Measurements from ENCODE around the gene UBE3A.

UBE3A gene

DNA sequence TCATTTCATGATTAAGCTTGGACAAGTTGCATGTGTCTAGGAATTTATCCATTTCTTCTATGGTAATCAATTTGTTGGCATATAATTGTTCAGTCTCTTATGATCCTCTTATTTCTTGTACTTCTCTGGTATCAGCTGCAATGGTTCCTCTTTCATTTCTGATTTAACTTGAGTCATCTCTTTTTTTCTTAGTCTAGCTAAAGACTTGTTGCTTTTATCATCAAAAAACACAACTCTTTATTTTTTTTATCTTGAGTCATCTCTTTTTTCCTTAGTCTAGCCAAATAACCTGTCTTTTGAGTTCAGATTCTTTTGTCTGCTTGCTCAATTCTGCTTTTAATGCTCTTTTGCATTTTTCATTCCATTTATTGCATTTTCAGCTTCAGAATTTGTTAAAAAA lies 37.3 kb downstream of the UBE3A start:
- Histone ChIP-seq H3K36me3 (replicated peaks) (peaks cover 8% of the 10 kb centered on the region), H3K27me3 (replicated peaks) (no peaks in the 10 kb centered on the region), H3K27ac (peak overlapping the region; percentile 16), H3K4me3 (ENCODE audit: low read depth, low read length) (no peak overlapping the region)
- TF ChIP-seq, protein P1, sequence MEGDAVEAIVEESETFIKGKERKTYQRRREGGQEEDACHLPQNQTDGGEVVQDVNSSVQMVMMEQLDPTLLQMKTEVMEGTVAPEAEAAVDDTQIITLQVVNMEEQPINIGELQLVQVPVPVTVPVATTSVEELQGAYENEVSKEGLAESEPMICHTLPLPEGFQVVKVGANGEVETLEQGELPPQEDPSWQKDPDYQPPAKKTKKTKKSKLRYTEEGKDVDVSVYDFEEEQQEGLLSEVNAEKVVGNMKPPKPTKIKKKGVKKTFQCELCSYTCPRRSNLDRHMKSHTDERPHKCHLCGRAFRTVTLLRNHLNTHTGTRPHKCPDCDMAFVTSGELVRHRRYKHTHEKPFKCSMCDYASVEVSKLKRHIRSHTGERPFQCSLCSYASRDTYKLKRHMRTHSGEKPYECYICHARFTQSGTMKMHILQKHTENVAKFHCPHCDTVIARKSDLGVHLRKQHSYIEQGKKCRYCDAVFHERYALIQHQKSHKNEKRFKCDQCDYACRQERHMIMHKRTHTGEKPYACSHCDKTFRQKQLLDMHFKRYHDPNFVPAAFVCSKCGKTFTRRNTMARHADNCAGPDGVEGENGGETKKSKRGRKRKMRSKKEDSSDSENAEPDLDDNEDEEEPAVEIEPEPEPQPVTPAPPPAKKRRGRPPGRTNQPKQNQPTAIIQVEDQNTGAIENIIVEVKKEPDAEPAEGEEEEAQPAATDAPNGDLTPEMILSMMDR (IDR thresholded peaks at IDR 0.05; ENCODE audit: low read depth, low read length, missing control alignments), result no peak
- in situ Hi-C loops (cut with HindIII; ENCODE audit: low pct_ligation_motif_present, low sequenced_read_pairs), result no loop called here
- no peak for DNase-seq

DNA sequence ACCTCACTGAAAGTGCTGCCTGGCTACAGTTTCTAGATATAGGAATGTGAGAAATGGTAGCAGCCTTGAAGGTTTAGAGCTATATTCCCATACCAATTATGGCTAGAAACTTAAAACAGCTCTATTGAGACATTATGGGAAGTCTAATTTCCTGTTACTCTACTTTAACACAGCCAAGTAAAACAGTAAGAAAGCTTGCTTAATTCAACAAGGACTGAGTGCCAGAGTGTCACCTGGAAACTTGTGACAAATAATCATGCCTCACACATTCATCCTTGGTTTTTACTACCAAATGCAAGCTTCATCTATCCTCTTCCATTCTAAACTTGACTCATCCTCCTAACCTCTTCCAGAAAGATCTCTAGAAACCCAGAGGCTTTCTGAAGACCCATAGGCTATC lies 41.7 kb downstream of the UBE3A start:
- no peak overlapping the region for H3K4me3 ChIP-seq (ENCODE audit: low read depth, low read length)
- TF ChIP-seq, protein P1 (IDR thresholded peaks at IDR 0.05; ENCODE audit: low read depth, low read length, missing control alignments), result no peak
- no peaks in the 10 kb centered on the region for H3K27me3 ChIP-seq (replicated peaks)
- no peak overlapping the region for H3K27ac ChIP-seq
- DNase-seq, result no peak
- H3K36me3 ChIP-seq (replicated peaks), result no peaks in the 10 kb centered on the region
- in situ Hi-C loops (cut with HindIII; ENCODE audit: low pct_ligation_motif_present, low sequenced_read_pairs), result no loop called here

DNA sequence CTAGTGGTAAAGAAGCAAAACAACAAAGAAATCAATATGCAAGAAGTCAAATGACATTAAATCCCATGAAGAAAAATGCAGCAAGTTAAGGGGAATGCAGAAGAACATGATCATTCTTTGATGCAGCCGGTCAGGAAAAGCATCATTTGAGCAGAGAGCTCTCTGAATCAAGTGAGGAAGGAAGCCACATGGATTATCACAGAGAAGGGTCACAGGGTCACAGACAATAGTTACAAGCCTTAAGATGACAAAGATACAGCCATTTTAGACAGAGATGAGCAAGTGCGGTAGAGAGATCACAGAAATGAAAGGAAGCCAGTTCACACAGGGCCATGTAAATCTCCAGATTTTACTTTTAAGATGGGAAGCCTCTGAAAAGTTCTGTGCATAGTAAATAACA lies 43.9 kb downstream of the UBE3A start:
- in situ Hi-C loops (cut with HindIII; ENCODE audit: low pct_ligation_motif_present, low sequenced_read_pairs), result no loop called here
- H3K27ac ChIP-seq, result no peak overlapping the region
- TF ChIP-seq, protein P1 (IDR thresholded peaks at IDR 0.05; ENCODE audit: low read depth, low read length, missing control alignments), result no peak

DNA sequence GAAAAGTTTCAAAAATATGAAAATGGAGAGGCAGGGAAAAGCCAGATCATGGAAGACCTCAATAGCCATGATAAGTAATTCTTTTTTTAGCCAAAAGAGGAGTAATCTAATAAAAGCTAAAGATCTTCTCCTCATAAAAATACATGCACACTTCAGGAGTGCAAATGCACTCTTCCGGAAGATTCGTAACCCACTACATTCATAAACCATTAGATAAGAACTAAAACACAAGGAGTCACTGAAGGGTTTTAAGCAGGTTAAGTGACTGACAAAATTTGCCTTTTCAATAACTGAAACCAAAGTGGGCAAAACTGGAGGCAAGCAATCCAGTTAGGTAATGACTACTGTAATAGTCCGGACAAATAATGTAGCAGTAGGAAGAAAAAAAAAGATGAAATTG lies 46.0 kb downstream of the UBE3A start:
- H3K4me3 ChIP-seq (ENCODE audit: low read depth, low read length), result no peak overlapping the region
- H3K36me3 ChIP-seq (replicated peaks), result no peaks in the 10 kb centered on the region
- H3K27ac ChIP-seq, result peak overlapping the region; percentile 75
- DNase-seq, result no peak
- TF ChIP-seq, protein P1 (IDR thresholded peaks at IDR 0.05; ENCODE audit: low read depth, low read length, missing control alignments), result no peak
- in situ Hi-C loops (cut with HindIII; ENCODE audit: low pct_ligation_motif_present, low sequenced_read_pairs), result no loop called here
- no peaks in the 10 kb centered on the region for H3K27me3 ChIP-seq (replicated peaks)

More for the DNA sequence above, 43.9 kb downstream of the UBE3A start:
- no peak overlapping the region for H3K4me3 ChIP-seq (ENCODE audit: low read depth, low read length)
- no peaks in the 10 kb centered on the region for H3K36me3 ChIP-seq (replicated peaks)
- DNase-seq, result no peak
- H3K27me3 ChIP-seq (replicated peaks), result no peaks in the 10 kb centered on the region

DNA sequence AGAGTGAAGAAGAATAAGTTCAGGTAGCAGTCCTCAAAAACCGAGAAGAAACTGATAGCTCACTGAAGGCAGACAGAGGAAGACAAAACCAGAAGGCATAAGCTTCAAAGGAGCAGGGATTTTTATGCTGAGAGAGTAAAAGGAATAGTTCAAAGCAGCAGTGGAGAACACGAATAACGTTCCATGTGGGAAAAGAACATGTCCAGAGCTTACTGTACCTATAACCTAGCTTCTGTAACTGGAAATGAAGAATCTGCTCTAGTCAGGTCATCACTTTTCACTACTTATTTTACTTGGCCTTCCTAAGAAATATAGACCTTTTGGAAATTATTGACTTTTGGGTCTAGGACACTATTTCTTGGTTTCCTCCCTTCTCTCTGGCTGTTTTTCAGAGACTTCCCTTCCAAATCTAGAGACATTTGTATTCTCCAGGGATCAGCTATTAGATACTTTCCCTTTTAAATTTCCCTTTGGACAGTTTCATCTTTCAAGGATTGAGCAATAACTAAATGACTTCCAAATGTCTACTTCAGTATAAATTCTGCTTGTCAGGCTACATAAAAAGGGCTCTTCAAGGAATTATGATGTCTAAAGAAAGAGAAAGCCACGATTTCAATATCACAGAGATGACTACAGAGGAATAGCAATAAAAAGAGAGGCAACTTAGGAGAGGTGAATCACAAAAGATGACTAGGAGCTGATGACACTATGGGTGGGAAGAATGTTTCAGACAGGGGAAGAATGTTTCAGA lies 46.7 kb downstream of the UBE3A start:
- Histone ChIP-seq H3K4me3 (ENCODE audit: low read depth, low read length) (no peak overlapping the region), H3K36me3 (replicated peaks) (no peaks in the 10 kb centered on the region), H3K27ac (peak overlapping the region; percentile 75), H3K27me3 (replicated peaks) (no peaks in the 10 kb centered on the region)
- in situ Hi-C loops (cut with HindIII; ENCODE audit: low pct_ligation_motif_present, low sequenced_read_pairs), result no loop called here
- DNase-seq, result peak; percentile 49
- TF ChIP-seq, protein P1 (IDR thresholded peaks at IDR 0.05; ENCODE audit: low read depth, low read length, missing control alignments), result no peak

DNA sequence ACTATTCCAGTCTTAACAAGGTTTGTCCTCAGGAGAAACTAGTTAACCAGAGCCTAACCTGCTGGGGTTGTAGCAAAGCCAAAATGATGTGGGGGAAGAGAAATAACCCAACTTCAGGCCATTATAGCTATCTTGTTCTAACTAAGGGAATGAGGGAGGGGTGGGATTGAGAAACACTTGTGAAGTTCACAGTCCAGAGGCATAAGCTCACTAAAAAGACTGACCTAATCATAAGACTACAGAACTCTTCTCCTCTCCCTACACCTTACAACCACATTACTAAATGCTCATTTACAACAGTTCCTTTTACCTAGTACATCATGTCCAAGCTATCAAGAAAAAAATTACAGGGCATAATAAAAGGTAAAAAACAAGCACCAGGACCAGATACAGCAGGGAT lies 52.8 kb downstream of the UBE3A start:
- Histone ChIP-seq H3K27me3 (replicated peaks) (no peaks in the 10 kb centered on the region), H3K4me3 (ENCODE audit: low read depth, low read length) (no peak overlapping the region), H3K36me3 (replicated peaks) (no peaks in the 10 kb centered on the region), H3K27ac (no peak overlapping the region)
- TF ChIP-seq, protein P1 (IDR thresholded peaks at IDR 0.05; ENCODE audit: low read depth, low read length, missing control alignments), result no peak
- in situ Hi-C loops (cut with HindIII; ENCODE audit: low pct_ligation_motif_present, low sequenced_read_pairs), result no loop called here
- DNase-seq, result no peak
